Nephron (organoid): ENCODE data around the gene PRF1.
"Not testable (repeated sequence)": the region's sequence is repeated elsewhere in the genome, so short reads cannot be mapped to it uniquely, and the experiment has no call there.

ENCODE experiments used
- H3K27ac Mint-ChIP-seq, 3 experiments: 2 replicates each; pipeline ENCODE4 v1.8.0; 2020; ENCODE audit warnings: mixed read lengths in 3 of 3, mild to moderate bottlenecking in 2 of 3, moderate library complexity in 1 of 3
- H3K27me3 Mint-ChIP-seq: 2 replicates; pipeline ENCODE4 v1.8.0; 2021; ENCODE audit warnings: low read depth, mild to moderate bottlenecking, moderate library complexity, mixed read lengths
- H3K36me3 Mint-ChIP-seq: 2 replicates; pipeline ENCODE4 v1.8.0; 2020; ENCODE audit warnings: low read depth, mixed read lengths
- H3K4me1 Mint-ChIP-seq: 2 replicates; pipeline ENCODE4 v1.8.0; 2020; ENCODE audit warnings: mixed read lengths
- H3K4me3 Mint-ChIP-seq, 3 experiments: 2 replicates each; pipeline ENCODE4 v1.8.0; 2020; ENCODE audit warnings: mild to moderate bottlenecking in 3 of 3, mixed read lengths in 3 of 3, moderate library complexity in 2 of 3
- H3K9me3 Mint-ChIP-seq: 2 replicates; pipeline ENCODE4 v1.8.0; 2020; ENCODE audit warnings: mixed read lengths
- CTCF ChIP-seq, 3 experiments: fragments of 200-600 bp; sonication (generic); IDR thresholded peaks; one replicate each; pipeline ENCODE4 v1.5.0; 2021; ENCODE audit warnings: antibody characterized with exemption in 3 of 3; ENCODE audit not compliant: unreplicated experiment in 3 of 3

Gene PRF1

GRCh38 chr10:70615211-70615610 is 12.7 kb upstream of the PRF1 start:
- no peaks in the 10 kb centered on the region for H3K27me3 Mint-ChIP-seq
- no peak for TF ChIP-seq CTCF (IDR thresholded peaks at IDR 0.05; ENCODE audit: unreplicated experiment in 3 of 3)

GRCh38 chr10:70614364-70614763 is 11.8 kb upstream of the PRF1 start:
- H3K9me3 Mint-ChIP-seq: peaks cover 22% of the 10 kb centered on the region
- H3K27me3 Mint-ChIP-seq, H3K27ac Mint-ChIP-seq, H3K36me3 Mint-ChIP-seq, H3K4me1 Mint-ChIP-seq, H3K4me3 Mint-ChIP-seq: not testable (repeated sequence)

More at GRCh38 chr10:70615211-70615610, 12.7 kb upstream of the PRF1 start:
- Mint-ChIP-seq H3K4me1 (peaks cover 5% of the 10 kb centered on the region), H3K9me3 (peaks cover 28% of the 10 kb centered on the region), H3K4me3 (no peak overlapping the region), H3K36me3 (no peaks in the 10 kb centered on the region), H3K27ac (no peak overlapping the region)

GRCh38 chr10:70613941-70614340 is 11.4 kb upstream of the PRF1 start:
- H3K4me3 Mint-ChIP-seq: no peak overlapping the region
- peaks cover 5% of the 10 kb centered on the region for H3K4me1 Mint-ChIP-seq
- TF ChIP-seq CTCF (IDR thresholded peaks at IDR 0.05; ENCODE audit: unreplicated experiment in 3 of 3): no peak
- no peak overlapping the region for H3K27ac Mint-ChIP-seq
- peaks cover 17% of the 10 kb centered on the region for H3K9me3 Mint-ChIP-seq
- no peaks in the 10 kb centered on the region for H3K36me3 Mint-ChIP-seq
- H3K27me3 Mint-ChIP-seq: no peaks in the 10 kb centered on the region

GRCh38 chr10:70607936-70608335 is 5.4 kb upstream of the PRF1 start:
- H3K9me3 Mint-ChIP-seq: peaks cover 5% of the 10 kb centered on the region
- no peak for TF ChIP-seq CTCF (IDR thresholded peaks at IDR 0.05; ENCODE audit: unreplicated experiment in 3 of 3)
- H3K4me1 Mint-ChIP-seq: no peaks in the 10 kb centered on the region
- H3K4me3 Mint-ChIP-seq: no peak overlapping the region
- H3K27me3 Mint-ChIP-seq: no peaks in the 10 kb centered on the region
- H3K36me3 Mint-ChIP-seq: no peaks in the 10 kb centered on the region
- no peak overlapping the region for H3K27ac Mint-ChIP-seq

GRCh38 chr10:70605161-70605560 is 2.6 kb upstream of the PRF1 start:
- Mint-ChIP-seq H3K9me3 (peaks cover 5% of the 10 kb centered on the region), H3K27ac (no peak overlapping the region), H3K36me3 (no peaks in the 10 kb centered on the region), H3K4me3 (no peak overlapping the region), H3K27me3 (no peaks in the 10 kb centered on the region), H3K4me1 (no peaks in the 10 kb centered on the region)
- no peak for TF ChIP-seq CTCF (IDR thresholded peaks at IDR 0.05; ENCODE audit: unreplicated experiment in 3 of 3)

- Mint-ChIP-seq H3K36me3 (no peaks in the 10 kb centered on the region), H3K4me1 (no peaks in the 10 kb centered on the region), H3K9me3 (peaks cover 5% of the 10 kb centered on the region), H3K27me3 (no peaks in the 10 kb centered on the region), H3K4me3 (no peak overlapping the region), H3K27ac (no peak overlapping the region)
- TF ChIP-seq CTCF (IDR thresholded peaks at IDR 0.05; ENCODE audit: unreplicated experiment in 3 of 3): no peak
Measured at GRCh38 chr10:70604106-70604505, 1.6 kb upstream of the PRF1 start.
